A549 (cell line): ENCODE results near the gene KIAA1586.

Source experiments
- BHLHE40 ChIP-seq: IDR thresholded peaks from 2 replicates; pipeline ENCODE4 v1.6.1; 2012; ENCODE audit warnings: low read depth, low read length, inconsistent platforms
- CEBPB ChIP-seq, 2 experiments: fragments of >200 bp in 1 of 2; sonication (Bioruptor Twin) in 1 of 2; formaldehyde crosslinking in 1 of 2; IDR thresholded peaks; 2 replicates each; pipeline ENCODE4 v1.6.1; 2012 to 2016
- CHD4 ChIP-seq: fragments of 200-600 bp; sonication (generic); IDR thresholded peaks from 2 replicates; pipeline ENCODE4 v1.6.1; 2016; ENCODE audit warnings: antibody characterized with exemption, mild to moderate bottlenecking, borderline replicate concordance
- CTCF ChIP-seq: fragments of >200 bp; sonication (Bioruptor Twin); formaldehyde crosslinking; IDR thresholded peaks from 3 replicates; pipeline ENCODE4 v1.5.1; 2016
- FOSB ChIP-seq: fragments of 250-450 bp; sonication (Bioruptor Pico); IDR thresholded peaks from 2 replicates; pipeline ENCODE4 v1.5.0; 2020; ENCODE audit warnings: mild to moderate bottlenecking, moderate library complexity
- JUN ChIP-seq, 2 experiments: fragments of >200 bp; sonication (Bioruptor Twin); formaldehyde crosslinking; IDR thresholded peaks; 2 replicates in 1 of 2; 3 replicates in 1 of 2; pipeline ENCODE4 v1.6.1; 2016 to 2017
- MAFK ChIP-seq: fragments of 450-650 bp; IDR thresholded peaks from 2 replicates; pipeline ENCODE4 v1.6.1; 2014; ENCODE audit not compliant: partially characterized antibody
- MAX ChIP-seq: IDR thresholded peaks from 2 replicates; pipeline ENCODE4 v1.6.1; 2012
- PHF8 ChIP-seq: fragments of 200-600 bp; sonication (generic); IDR thresholded peaks from 2 replicates; pipeline ENCODE4 v1.6.1; 2016; ENCODE audit warnings: low read depth, mild to moderate bottlenecking, antibody characterized with exemption, moderate library complexity, borderline replicate concordance
- POLR2A ChIP-seq: IDR thresholded peaks from 2 replicates; pipeline ENCODE4 v1.6.1; 2012; ENCODE audit warnings: mild to moderate bottlenecking, low read length
- REST ChIP-seq: fragments of 200-600 bp; sonication (generic); IDR thresholded peaks from 2 replicates; pipeline ENCODE4 v1.6.1; 2016; ENCODE audit warnings: antibody characterized with exemption, mild to moderate bottlenecking, moderate library complexity
- RNF2 ChIP-seq: fragments of 200-600 bp; sonication (generic); IDR thresholded peaks from 2 replicates; pipeline ENCODE4 v1.6.1; 2016; ENCODE audit warnings: low read depth, mild to moderate bottlenecking, antibody characterized with exemption, moderate library complexity, borderline replicate concordance
- SMC3 ChIP-seq: fragments of >200 bp; sonication (Bioruptor Twin); formaldehyde crosslinking; IDR thresholded peaks from 3 replicates; pipeline ENCODE4 v1.6.1; 2018; ENCODE audit warnings: inconsistent platforms
- USF2 ChIP-seq: fragments of 450-650 bp; IDR thresholded peaks from 2 replicates; pipeline ENCODE4 v1.6.1; 2014; ENCODE audit warnings: antibody characterized with exemption

- TF ChIP-seq MAX (no peak), CEBPB (IDR thresholded peaks at IDR 0.05) (no peak), POLR2A (no peak), SMC3 (no peak), CTCF (no peak), RNF2 (no peak), PHF8 (no peak), CHD4 (no peak), MAFK (no peak), USF2 (no peak), JUN (IDR thresholded peaks at IDR 0.05) (no peak), REST (no peak), FOSB (CRISPR knock-in tag) (no peak), BHLHE40 (no peak)
Measured at GRCh38 chr6:57033228-57033627, 13.3 kb upstream of the KIAA1586 start.
